ENCODE results near the gene TNS1. TPM values are rescaled to one million over a fixed set of nuclear protein-coding genes. Genes with fewer than 3 reads are reported as not detected.

The TNS1 gene
- total RNA-seq, 2 donors from 2014 or later = 0.29 to 2.1 TPM

GRCh38 chr2:217752714-217753459, 249.9 kb downstream of the TNS1 start:
- ATAC-seq (no peak), DNase-seq (ENCODE audit: low spot score) (no peak)
- H3K9me3 Mint-ChIP-seq = no peaks in the 10 kb centered on the region
- H3K36me3 Mint-ChIP-seq = no peaks in the 10 kb centered on the region
- peaks cover 12 to 14% of the 10 kb centered on the region in 2 donors for H3K4me1 Mint-ChIP-seq (ENCODE audit: low read depth in 2 of 2)
- no peak overlapping the region for H3K27ac Mint-ChIP-seq
- no peak overlapping the region for H3K4me3 Mint-ChIP-seq
- peaks cover 14 to 27% of the 10 kb centered on the region in 2 donors for H3K27me3 Mint-ChIP-seq

- H3K4me3 Mint-ChIP-seq = no peak overlapping the region
- peaks cover 11 to 14% of the 10 kb centered on the region in 2 donors for H3K4me1 Mint-ChIP-seq (ENCODE audit: low read depth in 2 of 2)
- DNase-seq (ENCODE audit: low spot score) (no peak), ATAC-seq (no peak)
- H3K27ac Mint-ChIP-seq = no peak overlapping the region
- no peaks in the 10 kb centered on the region for H3K9me3 Mint-ChIP-seq
- peaks cover 13 to 22% of the 10 kb centered on the region in 2 donors for H3K27me3 Mint-ChIP-seq
- H3K36me3 Mint-ChIP-seq = no peaks in the 10 kb centered on the region
Measured at GRCh38 chr2:217751952-217752351, 250.8 kb downstream of the TNS1 start.

DNA sequence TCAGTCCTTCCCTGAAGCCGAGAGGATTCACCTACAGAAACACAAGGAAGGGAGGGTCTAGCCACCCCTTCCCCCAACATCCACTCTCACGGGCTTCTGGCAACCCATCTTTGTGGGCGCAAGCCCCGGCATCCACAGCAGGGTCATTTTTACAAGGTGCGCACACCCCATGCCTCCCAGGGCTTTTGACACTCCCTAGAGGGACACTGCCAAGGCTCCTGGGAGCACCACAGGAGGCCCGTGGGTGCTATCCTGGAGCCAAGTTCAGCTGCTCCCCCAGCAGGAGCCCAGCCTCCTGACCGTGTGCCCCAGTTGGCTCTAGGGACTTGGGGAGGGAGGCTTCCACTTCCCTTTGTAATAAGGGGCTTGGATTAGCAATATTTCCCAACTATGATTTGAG, 251.6 kb downstream of the TNS1 start:
- H3K27ac Mint-ChIP-seq = no peak overlapping the region
- peaks cover 7 to 8% of the 10 kb centered on the region in 2 donors for H3K4me1 Mint-ChIP-seq (ENCODE audit: low read depth in 2 of 2)
- no peak for ATAC-seq
- H3K27me3 Mint-ChIP-seq = peaks cover 11 to 19% of the 10 kb centered on the region in 2 donors
- DNase-seq (ENCODE audit: low spot score) = no peak
- H3K4me3 Mint-ChIP-seq = no peak overlapping the region
- H3K9me3 Mint-ChIP-seq = no peaks in the 10 kb centered on the region
- H3K36me3 Mint-ChIP-seq = no peaks in the 10 kb centered on the region

Other genes with a start within 250 kb of the TNS1 start
- under 1 TPM in 1 of 2 donors, not detected in 1; 0.86 TPM for gene RUFY4, start 66.3 kb upstream of the TNS1 start, total RNA-seq
- gene CXCR2, start 123.0 kb upstream of the TNS1 start, total RNA-seq = 1 to 10 TPM in 1 of 2 donors, under 1 TPM in 1; 0.47 to 2.1 TPM
- gene CXCR1, start 164.0 kb upstream of the TNS1 start, total RNA-seq = under 1 TPM in 1 of 2 donors, not detected in 1; 0.28 TPM
- 100 to 1,000 TPM; 509 to 675 TPM for gene ARPC2, start 214.2 kb upstream of the TNS1 start, total RNA-seq